ENCODE measurements around the gene VAPA. TPM values are rescaled to one million over a fixed set of nuclear protein-coding genes. Genes with fewer than 3 reads are reported as not detected.

VAPA gene
- total RNA-seq, 2 experiments from 2014 or later: 156 to 220 TPM

- CTCF ChIA-PET: no interaction called here
Measured at GRCh38 chr18:9943311-9943710, 29.5 kb downstream of the VAPA start.

GRCh38 chr18:9944805-9945204 lies 31.0 kb downstream of the VAPA start:
- intact Hi-C loops (cut with DNase I, micrococcal nuclease): no loop called here
- no peak for ATAC-seq
- Mint-ChIP-seq H3K36me3 (ENCODE audit: low read depth) (peaks cover 31% of the 10 kb centered on the region), H3K9me3 (ENCODE audit: low read depth) (no peaks in the 10 kb centered on the region), H3K27me3 (no peaks in the 10 kb centered on the region), H3K27ac (no peak overlapping the region), H3K4me3 (no peak overlapping the region), H3K4me1 (no peaks in the 10 kb centered on the region)
- no peak for DNase-seq
- CTCF ChIA-PET: no interaction called here
- POLR2A ChIA-PET: no interaction called here

More at GRCh38 chr18:9943311-9943710, 29.5 kb downstream of the VAPA start:
- POLR2A ChIA-PET: no interaction called here
- H3K27me3 Mint-ChIP-seq: no peaks in the 10 kb centered on the region
- no peaks in the 10 kb centered on the region for H3K9me3 Mint-ChIP-seq (ENCODE audit: low read depth)
- H3K27ac Mint-ChIP-seq: no peak overlapping the region
- no peak for ATAC-seq
- DNase-seq: no peak
- H3K4me1 Mint-ChIP-seq: no peaks in the 10 kb centered on the region
- intact Hi-C loops (cut with DNase I, micrococcal nuclease): no loop called here
- peaks cover 37% of the 10 kb centered on the region for H3K36me3 Mint-ChIP-seq (ENCODE audit: low read depth)
- no peak overlapping the region for H3K4me3 Mint-ChIP-seq

GRCh38 chr18:9946831-9947230 lies 33.0 kb downstream of the VAPA start:
- Mint-ChIP-seq H3K4me3 (no peak overlapping the region), H3K36me3 (ENCODE audit: low read depth) (peaks cover 34% of the 10 kb centered on the region), H3K4me1 (no peaks in the 10 kb centered on the region), H3K9me3 (ENCODE audit: low read depth) (no peaks in the 10 kb centered on the region), H3K27ac (no peak overlapping the region), H3K27me3 (no peaks in the 10 kb centered on the region)
- intact Hi-C loops (cut with DNase I, micrococcal nuclease): no loop called here
- CTCF ChIA-PET: interaction anchor here (1.0 kb wide), 1 partner anchor 11 kb away, joined by 3 read pairs; no protein-coding TSS in a partner anchor
- POLR2A ChIA-PET: no interaction called here
- DNase-seq: no peak
- no peak for ATAC-seq

- no peak for ATAC-seq
- H3K36me3 Mint-ChIP-seq (ENCODE audit: low read depth): peaks cover 36% of the 10 kb centered on the region
Measured at GRCh38 chr18:9947248-9947647, 33.4 kb downstream of the VAPA start.

GRCh38 chr18:9949315-9949714 lies 35.5 kb downstream of the VAPA start:
- intact Hi-C loops (cut with DNase I, micrococcal nuclease): no loop called here
- Mint-ChIP-seq H3K4me3 (no peak overlapping the region), H3K27me3 (no peaks in the 10 kb centered on the region), H3K27ac (no peak overlapping the region), H3K9me3 (ENCODE audit: low read depth) (no peaks in the 10 kb centered on the region), H3K36me3 (ENCODE audit: low read depth) (peaks cover 47% of the 10 kb centered on the region), H3K4me1 (no peaks in the 10 kb centered on the region)
- CTCF ChIA-PET: interaction anchor here (1.1 to 2.4 kb wide), 5 partner anchors 9 to 118 kb away, joined by 3 to 6 read pairs (median 4); no protein-coding TSS in a partner anchor
- no peak for ATAC-seq
- POLR2A ChIA-PET: no interaction called here
- no peak for DNase-seq

More at GRCh38 chr18:9947248-9947647, 33.4 kb downstream of the VAPA start:
- H3K4me1 Mint-ChIP-seq: no peaks in the 10 kb centered on the region
- no peak for DNase-seq
- H3K9me3 Mint-ChIP-seq (ENCODE audit: low read depth): no peaks in the 10 kb centered on the region
- ChIA-PET POLR2A (no interaction called here), CTCF (interaction anchor here (1.0 kb wide), 1 partner anchor 43 kb away, joined by 3 read pairs; no protein-coding TSS in a partner anchor)
- H3K27me3 Mint-ChIP-seq: no peaks in the 10 kb centered on the region
- no peak overlapping the region for H3K27ac Mint-ChIP-seq
- intact Hi-C loops (cut with DNase I, micrococcal nuclease): no loop called here
- no peak overlapping the region for H3K4me3 Mint-ChIP-seq

GRCh38 chr18:9949861-9950260 lies 36.0 kb downstream of the VAPA start:
- Mint-ChIP-seq H3K36me3 (ENCODE audit: low read depth) (peaks cover 43% of the 10 kb centered on the region), H3K27me3 (no peaks in the 10 kb centered on the region)
- POLR2A ChIA-PET: no interaction called here

GRCh38 chr18:9950289-9951016 lies 36.6 kb downstream of the VAPA start:
- Mint-ChIP-seq H3K9me3 (ENCODE audit: low read depth) (no peaks in the 10 kb centered on the region), H3K27ac (no peak overlapping the region), H3K4me3 (no peak overlapping the region), H3K4me1 (no peaks in the 10 kb centered on the region), H3K36me3 (ENCODE audit: low read depth) (peaks cover 41% of the 10 kb centered on the region), H3K27me3 (no peaks in the 10 kb centered on the region)
- intact Hi-C loops (cut with DNase I, micrococcal nuclease): no loop called here
- DNase-seq (no peak), ATAC-seq (no peak)
- CTCF ChIA-PET: interaction anchor here (0.5 to 2.4 kb wide), 10 partner anchors 10 to 1991 kb away, joined by 3 to 6 read pairs (median 4); no protein-coding TSS in a partner anchor
- POLR2A ChIA-PET: no interaction called here

More at GRCh38 chr18:9949861-9950260, 36.0 kb downstream of the VAPA start:
- Mint-ChIP-seq H3K4me1 (no peaks in the 10 kb centered on the region), H3K27ac (no peak overlapping the region), H3K9me3 (ENCODE audit: low read depth) (no peaks in the 10 kb centered on the region), H3K4me3 (no peak overlapping the region)
- CTCF ChIA-PET: interaction anchor here (0.6 to 2.4 kb wide), 8 partner anchors 10 to 337 kb away, joined by 3 to 6 read pairs (median 3); no protein-coding TSS in a partner anchor
- DNase-seq (no peak), ATAC-seq (no peak)
- intact Hi-C loops (cut with DNase I, micrococcal nuclease): no loop called here

- no peak overlapping the region for H3K4me3 Mint-ChIP-seq
- DNase-seq: peak; percentile 30
- peak; percentile 81 for ATAC-seq
- ChIA-PET CTCF (interaction anchor here (0.5 to 2.4 kb wide), 10 partner anchors 11 to 1991 kb away, joined by 3 to 6 read pairs (median 4); no protein-coding TSS in a partner anchor), POLR2A (no interaction called here)
- H3K9me3 Mint-ChIP-seq (ENCODE audit: low read depth): no peaks in the 10 kb centered on the region
- no peaks in the 10 kb centered on the region for H3K27me3 Mint-ChIP-seq
- H3K27ac Mint-ChIP-seq: no peak overlapping the region
- no peaks in the 10 kb centered on the region for H3K4me1 Mint-ChIP-seq
- H3K36me3 Mint-ChIP-seq (ENCODE audit: low read depth): peaks cover 35% of the 10 kb centered on the region
- intact Hi-C loops (cut with DNase I, micrococcal nuclease): no loop called here
Measured at GRCh38 chr18:9951022-9951859, 37.4 kb downstream of the VAPA start.

- intact Hi-C loops (cut with DNase I, micrococcal nuclease): no loop called here
- CTCF ChIA-PET: interaction anchor here (0.7 to 2.2 kb wide), 2 partner anchors 19 to 101 kb away, joined by 3 to 6 read pairs; no protein-coding TSS in a partner anchor
- Mint-ChIP-seq H3K9me3 (ENCODE audit: low read depth) (no peaks in the 10 kb centered on the region), H3K4me3 (no peak overlapping the region), H3K36me3 (ENCODE audit: low read depth) (peaks cover 30% of the 10 kb centered on the region), H3K27ac (peak overlapping the region; percentile 60), H3K27me3 (no peaks in the 10 kb centered on the region), H3K4me1 (no peaks in the 10 kb centered on the region)
- no peak for DNase-seq
- ATAC-seq: no peak
- POLR2A ChIA-PET: no interaction called here
Measured at GRCh38 chr18:9952633-9953416, 39.0 kb downstream of the VAPA start.

GRCh38 chr18:9958861-9959399 lies 45.1 kb downstream of the VAPA start:
- Mint-ChIP-seq H3K27ac (no peak overlapping the region), H3K4me1 (peaks cover 8% of the 10 kb centered on the region), H3K4me3 (no peak overlapping the region), H3K36me3 (ENCODE audit: low read depth) (peaks cover 3% of the 10 kb centered on the region), H3K27me3 (no peaks in the 10 kb centered on the region), H3K9me3 (ENCODE audit: low read depth) (no peaks in the 10 kb centered on the region)
- POLR2A ChIA-PET: interaction anchor here (0.6 kb wide), 1 partner anchor 113 kb away, joined by 4 read pairs; no protein-coding TSS in a partner anchor
- no peak for ATAC-seq
- intact Hi-C loops (cut with DNase I, micrococcal nuclease): no loop called here
- DNase-seq: no peak
- CTCF ChIA-PET: interaction anchor here (1.1 to 1.2 kb wide), 3 partner anchors 16 to 70 kb away, joined by 3 to 4 read pairs (median 3); no protein-coding TSS in a partner anchor

GRCh38 chr18:9959564-9959963 lies 45.7 kb downstream of the VAPA start:
- ChIA-PET POLR2A (no interaction called here), CTCF (interaction anchor here (0.5 to 1.3 kb wide), 3 partner anchors 11 to 19 kb away, joined by 3 to 4 read pairs (median 3); no protein-coding TSS in a partner anchor)
- H3K27me3 Mint-ChIP-seq: no peaks in the 10 kb centered on the region
- H3K36me3 Mint-ChIP-seq (ENCODE audit: low read depth): no peaks in the 10 kb centered on the region
- DNase-seq (no peak), ATAC-seq (no peak)
- no peak overlapping the region for H3K27ac Mint-ChIP-seq
- intact Hi-C loops (cut with DNase I, micrococcal nuclease): no loop called here
- no peaks in the 10 kb centered on the region for H3K9me3 Mint-ChIP-seq (ENCODE audit: low read depth)
- H3K4me1 Mint-ChIP-seq: peaks cover 8% of the 10 kb centered on the region
- no peak overlapping the region for H3K4me3 Mint-ChIP-seq
